COLO668 (cell line): ENCODE data around the gene LIMK2.
"Not testable (repeated sequence)": the region's sequence is repeated elsewhere in the genome, so short reads cannot be mapped to it uniquely, and the experiment has no call there.

ENCODE experiments used
- DNase-seq: peaks from one replicate; lab custom pipeline; 2025; ENCODE audit not compliant: unreplicated experiment; lab: John Stamatoyannopoulos, UW

Gene LIMK2

GRCh38 chr22:31210556-31211421 lies 1.3 kb upstream of the LIMK2 start:
- peak; percentile 46 for DNase-seq

- no peak for DNase-seq
Measured at GRCh38 chr22:31211482-31211861, 626 bp upstream of the LIMK2 start.

- no peak for DNase-seq
Measured at GRCh38 chr22:31212783-31213629, 908 bp downstream of the LIMK2 start.

GRCh38 chr22:31215018-31215535 lies 3.0 kb downstream of the LIMK2 start:
- no peak for DNase-seq

GRCh38 chr22:31218565-31219262 lies 6.6 kb downstream of the LIMK2 start:
- DNase-seq = no peak

GRCh38 chr22:31221084-31221483 lies 9.0 kb downstream of the LIMK2 start:
- no peak for DNase-seq

GRCh38 chr22:31222736-31223135 lies 10.6 kb downstream of the LIMK2 start:
- DNase-seq = no peak

- no peak for DNase-seq
Measured at GRCh38 chr22:31223786-31224191, 11.7 kb downstream of the LIMK2 start.

- DNase-seq = not testable (repeated sequence)
Measured at GRCh38 chr22:31224691-31225090, 12.6 kb downstream of the LIMK2 start.

GRCh38 chr22:31227186-31227585 lies 15.1 kb downstream of the LIMK2 start:
- no peak for DNase-seq

- no peak for DNase-seq
Measured at GRCh38 chr22:31229402-31230079, 17.4 kb downstream of the LIMK2 start.

- DNase-seq = no peak
Measured at GRCh38 chr22:31230155-31230870, 18.2 kb downstream of the LIMK2 start.

- DNase-seq = peak; percentile 16
Measured at GRCh38 chr22:31230871-31231621, 18.9 kb downstream of the LIMK2 start.

- no peak for DNase-seq
Measured at GRCh38 chr22:31233001-31233400, 20.9 kb downstream of the LIMK2 start.

GRCh38 chr22:31235081-31235480 lies 23.0 kb downstream of the LIMK2 start:
- DNase-seq = no peak

- DNase-seq = not testable (repeated sequence)
Measured at GRCh38 chr22:31236044-31236443, 23.9 kb downstream of the LIMK2 start.

GRCh38 chr22:31238057-31238456 lies 26.0 kb downstream of the LIMK2 start:
- DNase-seq = no peak

GRCh38 chr22:31239771-31240370 lies 27.8 kb downstream of the LIMK2 start:
- no peak for DNase-seq

GRCh38 chr22:31241200-31241599 lies 29.1 kb downstream of the LIMK2 start:
- no peak for DNase-seq
